Liver (tissue), 9 donors: ENCODE measurements around the gene ZNF618. TPM values are rescaled to one million over a fixed set of nuclear protein-coding genes. Genes with fewer than 3 reads are reported as not detected.

ENCODE experiments used
- DNase-seq: peaks from one replicate; pipeline ENCODE4 v3.0.0-alpha.2; 2017; ENCODE audit warnings: low spot score
- H3K27ac ChIP-seq, 2 donors: one replicate each; pipeline ENCODE4 v1.7.0; 2013; ENCODE audit warnings: inconsistent platforms in 2 of 2, low read length in 2 of 2, control low read depth in 1 of 2, low read depth in 1 of 2, mild to moderate bottlenecking in 1 of 2
- H3K27me3 ChIP-seq, 4 donors: one replicate each; pipeline versions ENCODE4 v1.6.1 to v1.7.0; 2013; ENCODE audit warnings: low read length in 3 of 4, inconsistent platforms in 1 of 4, mild to moderate bottlenecking in 1 of 4, moderate library complexity in 1 of 4; ENCODE audit not compliant: control insufficient read depth in 4 of 4, insufficient read depth in 4 of 4
- H3K36me3 ChIP-seq, 4 donors: one replicate each; pipeline versions ENCODE4 v1.6.1 to v1.7.0; 2013; ENCODE audit warnings: low read length in 3 of 4, mild to moderate bottlenecking in 3 of 4, low read depth in 1 of 4, moderate library complexity in 1 of 4; ENCODE audit not compliant: control insufficient read depth in 4 of 4, insufficient read depth in 3 of 4
- H3K4me1 ChIP-seq, 4 donors: one replicate each; pipeline versions ENCODE4 v1.6.1 to v1.7.0; 2013; ENCODE audit warnings: low read length in 3 of 4, mild to moderate bottlenecking in 3 of 4, moderate library complexity in 1 of 4; ENCODE audit not compliant: control insufficient read depth in 4 of 4, insufficient read depth in 4 of 4
- H3K4me3 ChIP-seq, 3 donors: one replicate each; pipeline versions ENCODE4 v1.6.1 to v1.7.0; 2013; ENCODE audit warnings: low read length in 3 of 3, control low read depth in 1 of 3, low read depth in 1 of 3, mild to moderate bottlenecking in 1 of 3
- H3K9ac ChIP-seq, 2 donors: one replicate each; pipeline ENCODE4 v1.7.0; 2013; ENCODE audit warnings: low read length in 2 of 2, mild to moderate bottlenecking in 2 of 2, moderate library complexity in 2 of 2, control low read depth in 1 of 2, low read depth in 1 of 2
- H3K9me3 ChIP-seq, 4 donors: one replicate each; pipeline versions ENCODE4 v1.6.1 to v1.7.0; 2013; ENCODE audit warnings: low read length in 3 of 4; ENCODE audit not compliant: control insufficient read depth in 4 of 4
- EGR1 ChIP-seq, 2 donors: IDR thresholded peaks; 2 replicates each; pipeline ENCODE4 v1.6.1; 2016 to 2018; ENCODE audit warnings: antibody characterized with exemption in 2 of 2, low read depth in 2 of 2
- FOXA1 ChIP-seq: IDR thresholded peaks from 2 replicates; pipeline ENCODE4 v1.6.1; 2016; ENCODE audit warnings: antibody characterized with exemption
- FOXA2 ChIP-seq: IDR thresholded peaks from 2 replicates; pipeline ENCODE4 v1.6.1; 2016; ENCODE audit warnings: antibody characterized with exemption
- GABPA ChIP-seq, 2 donors: IDR thresholded peaks in 1 of 2; conservative IDR thresholded peaks in 1 of 2; 2 replicates each; pipeline ENCODE4 v1.6.1; 2016; ENCODE audit warnings: antibody characterized with exemption in 2 of 2, mild to moderate bottlenecking in 1 of 2, moderate library complexity in 1 of 2
- HNF4A ChIP-seq, 2 donors: conservative IDR thresholded peaks; 2 replicates each; pipeline ENCODE4 v1.6.1; 2016; ENCODE audit warnings: antibody characterized with exemption in 2 of 2, mild to moderate bottlenecking in 2 of 2
- HNF4G ChIP-seq: IDR thresholded peaks from 2 replicates; pipeline ENCODE4 v1.6.1; 2016; ENCODE audit warnings: antibody characterized with exemption
- JUND ChIP-seq, 2 donors: IDR thresholded peaks; 2 replicates each; pipeline ENCODE4 v1.6.1; 2016; ENCODE audit warnings: antibody characterized with exemption in 2 of 2
- NR2F2 ChIP-seq: IDR thresholded peaks from 2 replicates; pipeline ENCODE4 v1.6.1; 2016; ENCODE audit warnings: antibody characterized with exemption
- RAD21 ChIP-seq, 2 donors: IDR thresholded peaks; 2 replicates each; pipeline ENCODE4 v1.6.1; 2016; ENCODE audit warnings: antibody characterized with exemption in 2 of 2, mild to moderate bottlenecking in 2 of 2
- RXRA ChIP-seq, 2 donors: IDR thresholded peaks; 2 replicates each; pipeline ENCODE4 v1.6.1; 2017 to 2018; ENCODE audit warnings: antibody characterized with exemption in 2 of 2, mild to moderate bottlenecking in 1 of 2
- SP1 ChIP-seq: IDR thresholded peaks from 2 replicates; pipeline ENCODE4 v1.6.1; 2018; ENCODE audit warnings: antibody characterized with exemption, mild to moderate bottlenecking
- TAF1 ChIP-seq: conservative IDR thresholded peaks from 2 replicates; pipeline ENCODE4 v1.6.1; 2016; ENCODE audit warnings: antibody characterized with exemption, mild to moderate bottlenecking
- YY1 ChIP-seq: IDR thresholded peaks from 2 replicates; pipeline ENCODE4 v1.6.1; 2016; ENCODE audit warnings: antibody characterized with exemption, mild to moderate bottlenecking
- whole genome bisulfite sequencing: extraction: QIAGEN DNeasy Blood & Tissue Kit; methylation state at CpG from one replicate; pipeline ENCODE4 v1.1.7; 2013; 5-methylcytosine and 5-hydroxymethylcytosine counted together
- polyA plus RNA-seq, 2 donors: library from polyadenylated mRNA; stranded (reverse) in 1 of 2; unstranded in 1 of 2; fragments of 200-250 nt in 1 of 2; fragments of >200 nt in 1 of 2; fragmentation: Nextera tagmentation in 1 of 2; extraction: Ambion mirVana in 1 of 2; gene quantifications; one replicate each; pipeline versions ENCODE4 v1.2.1 to v1.2.3, GENCODE V29; 2013 to 2015
- total RNA-seq, 2 donors: library from RNA; depleted of rRNA; stranded (reverse); fragments of >200 nt; gene quantifications; one replicate each; pipeline ENCODE4 v1.2.3, GENCODE V29; 2014
- TF ChIP-seq, protein P1 (sequence below): IDR thresholded peaks from 2 replicates; pipeline ENCODE4 v1.6.1; 2016; ENCODE audit warnings: antibody characterized with exemption, mild to moderate bottlenecking
- TF ChIP-seq, protein P2 (sequence below): IDR thresholded peaks from 2 replicates; pipeline ENCODE4 v1.6.1; 2016; ENCODE audit warnings: antibody characterized with exemption
- TF ChIP-seq, protein P3 (sequence below): fragments of 150-350 bp; IDR thresholded peaks from 2 replicates; pipeline ENCODE4 v1.5.1; 2017; ENCODE audit warnings: improper control_type of control experiment, low read depth, low read length; ENCODE audit not compliant: missing input control
- TF ChIP-seq, protein P4 (sequence below): IDR thresholded peaks from 2 replicates; pipeline ENCODE4 v1.6.1; 2016; ENCODE audit warnings: antibody characterized with exemption
- donor health status: healthy.
- donor health status: healthy.
- donor health status: healthy.
- donor health status: healthy.
- donor health status: healthy.

Gene ZNF618
- total and polyA plus RNA-seq, 4 donors: 2.2 to 6.5 (median 3.7) TPM

DNA sequence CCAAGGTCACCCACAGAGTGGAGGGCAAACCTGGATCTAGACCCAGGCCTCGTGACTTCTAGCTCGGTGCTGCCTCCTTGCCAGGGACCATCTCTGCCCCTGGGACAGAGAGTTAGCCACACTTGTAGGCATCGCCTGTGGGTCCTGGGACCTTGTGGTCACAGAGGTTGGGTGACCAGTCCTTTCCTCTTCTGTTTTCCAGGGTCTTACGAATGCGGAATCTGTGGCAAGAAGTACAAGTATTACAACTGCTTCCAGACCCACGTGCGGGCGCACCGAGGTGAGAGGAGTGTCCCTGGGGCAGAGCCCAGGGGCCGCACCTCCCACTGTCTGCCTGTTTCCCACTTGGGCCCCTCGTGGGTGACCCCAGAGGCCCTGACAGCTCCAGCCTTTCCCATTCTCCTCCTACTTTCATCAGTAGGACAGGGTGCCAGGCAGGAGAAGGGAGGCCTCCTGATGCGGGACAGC, 125.7 kb downstream of the ZNF618 start:
- H3K9ac ChIP-seq: no peak overlapping the region
- no peaks in the 10 kb centered on the region for H3K9me3 ChIP-seq
- TF ChIP-seq FOXA1 (no peak), NR2F2 (no peak), HNF4G (no peak), RAD21 (IDR thresholded peaks at IDR 0.05) (no peak), JUND (IDR thresholded peaks at IDR 0.05) (no peak), GABPA (IDR thresholded peaks at IDR 0.05 in 1 of 2, conservative IDR thresholded peaks at IDR 0.05 in 1 of 2) (no peak), RXRA (IDR thresholded peaks at IDR 0.05) (no peak), SP1 (no peak), FOXA2 (no peak), HNF4A (conservative IDR thresholded peaks at IDR 0.05) (no peak)
- TF ChIP-seq, protein P1, sequence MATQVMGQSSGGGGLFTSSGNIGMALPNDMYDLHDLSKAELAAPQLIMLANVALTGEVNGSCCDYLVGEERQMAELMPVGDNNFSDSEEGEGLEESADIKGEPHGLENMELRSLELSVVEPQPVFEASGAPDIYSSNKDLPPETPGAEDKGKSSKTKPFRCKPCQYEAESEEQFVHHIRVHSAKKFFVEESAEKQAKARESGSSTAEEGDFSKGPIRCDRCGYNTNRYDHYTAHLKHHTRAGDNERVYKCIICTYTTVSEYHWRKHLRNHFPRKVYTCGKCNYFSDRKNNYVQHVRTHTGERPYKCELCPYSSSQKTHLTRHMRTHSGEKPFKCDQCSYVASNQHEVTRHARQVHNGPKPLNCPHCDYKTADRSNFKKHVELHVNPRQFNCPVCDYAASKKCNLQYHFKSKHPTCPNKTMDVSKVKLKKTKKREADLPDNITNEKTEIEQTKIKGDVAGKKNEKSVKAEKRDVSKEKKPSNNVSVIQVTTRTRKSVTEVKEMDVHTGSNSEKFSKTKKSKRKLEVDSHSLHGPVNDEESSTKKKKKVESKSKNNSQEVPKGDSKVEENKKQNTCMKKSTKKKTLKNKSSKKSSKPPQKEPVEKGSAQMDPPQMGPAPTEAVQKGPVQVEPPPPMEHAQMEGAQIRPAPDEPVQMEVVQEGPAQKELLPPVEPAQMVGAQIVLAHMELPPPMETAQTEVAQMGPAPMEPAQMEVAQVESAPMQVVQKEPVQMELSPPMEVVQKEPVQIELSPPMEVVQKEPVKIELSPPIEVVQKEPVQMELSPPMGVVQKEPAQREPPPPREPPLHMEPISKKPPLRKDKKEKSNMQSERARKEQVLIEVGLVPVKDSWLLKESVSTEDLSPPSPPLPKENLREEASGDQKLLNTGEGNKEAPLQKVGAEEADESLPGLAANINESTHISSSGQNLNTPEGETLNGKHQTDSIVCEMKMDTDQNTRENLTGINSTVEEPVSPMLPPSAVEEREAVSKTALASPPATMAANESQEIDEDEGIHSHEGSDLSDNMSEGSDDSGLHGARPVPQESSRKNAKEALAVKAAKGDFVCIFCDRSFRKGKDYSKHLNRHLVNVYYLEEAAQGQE: no peak
- TF ChIP-seq, protein P2, sequence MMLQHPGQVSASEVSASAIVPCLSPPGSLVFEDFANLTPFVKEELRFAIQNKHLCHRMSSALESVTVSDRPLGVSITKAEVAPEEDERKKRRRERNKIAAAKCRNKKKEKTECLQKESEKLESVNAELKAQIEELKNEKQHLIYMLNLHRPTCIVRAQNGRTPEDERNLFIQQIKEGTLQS: no peak
- H3K4me1 ChIP-seq: peaks cover 2 to 13% (median 8%) of the 10 kb centered on the region in 4 donors
- no peaks in the 10 kb centered on the region for H3K27me3 ChIP-seq
- WGBS: 93% methylated on average over 12 of the region's 12 CpGs
- H3K4me3 ChIP-seq: no peak overlapping the region
- H3K36me3 ChIP-seq: peaks cover 0 to 37% (median 3%) of the 10 kb centered on the region in 4 donors
- H3K27ac ChIP-seq: no peak overlapping the region
- peak; percentile 21 for DNase-seq

DNA sequence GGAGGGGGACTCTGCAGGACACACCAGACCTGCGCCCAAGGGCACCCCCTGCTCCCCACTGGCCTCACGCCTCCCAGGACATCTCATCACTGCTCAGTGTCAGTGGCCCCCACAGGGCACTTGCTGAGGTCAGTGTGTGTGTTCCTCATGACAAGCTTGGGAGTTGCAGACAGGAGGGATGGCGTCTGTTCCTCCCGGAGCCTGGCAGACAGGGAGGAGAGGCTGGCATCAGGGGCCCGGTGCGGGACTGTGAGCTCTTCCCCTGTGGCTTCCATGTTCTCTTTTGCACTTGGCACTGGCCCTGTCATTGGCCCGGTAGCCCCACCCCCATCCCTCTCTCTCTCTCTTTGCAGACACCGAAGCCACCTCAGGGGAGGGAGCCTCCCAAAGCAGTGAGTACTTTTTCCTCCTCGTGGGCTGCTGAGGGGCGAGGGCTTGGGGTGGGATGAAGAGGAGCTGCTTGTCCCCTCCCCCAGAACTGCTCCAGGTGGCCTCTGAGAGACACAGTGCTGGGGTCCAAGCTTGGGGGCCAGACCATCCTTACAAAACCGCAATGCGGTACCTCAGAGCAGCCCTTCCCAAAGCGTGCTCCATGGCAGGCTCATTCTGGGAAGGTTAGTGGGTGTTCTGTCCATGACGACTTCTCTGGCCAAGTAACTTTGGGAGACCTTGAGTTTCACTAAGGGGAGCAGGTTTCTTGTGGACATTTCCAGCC, 126.3 kb downstream of the ZNF618 start:
- Histone ChIP-seq H3K9me3 (no peaks in the 10 kb centered on the region), H3K4me3 (no peak overlapping the region), H3K27me3 (no peaks in the 10 kb centered on the region), H3K27ac (no peak overlapping the region), H3K36me3 (peaks cover 0 to 43% (median 7%) of the 10 kb centered on the region in 4 donors), H3K9ac (no peak overlapping the region), H3K4me1 (peaks cover 2 to 12% (median 8%) of the 10 kb centered on the region in 4 donors)
- TF ChIP-seq HNF4G (no peak), JUND (IDR thresholded peaks at IDR 0.05) (no peak), RXRA (IDR thresholded peaks at IDR 0.05) (no peak), EGR1 (IDR thresholded peaks at IDR 0.05; ENCODE audit: low read depth in 2 of 2) (no peak), YY1 (no peak), NR2F2 (no peak), TAF1 (no peak), FOXA1 (no peak), GABPA (IDR thresholded peaks at IDR 0.05 in 1 of 2, conservative IDR thresholded peaks at IDR 0.05 in 1 of 2) (no peak)
- TF ChIP-seq, protein P2: no peak
- TF ChIP-seq, protein P3, sequence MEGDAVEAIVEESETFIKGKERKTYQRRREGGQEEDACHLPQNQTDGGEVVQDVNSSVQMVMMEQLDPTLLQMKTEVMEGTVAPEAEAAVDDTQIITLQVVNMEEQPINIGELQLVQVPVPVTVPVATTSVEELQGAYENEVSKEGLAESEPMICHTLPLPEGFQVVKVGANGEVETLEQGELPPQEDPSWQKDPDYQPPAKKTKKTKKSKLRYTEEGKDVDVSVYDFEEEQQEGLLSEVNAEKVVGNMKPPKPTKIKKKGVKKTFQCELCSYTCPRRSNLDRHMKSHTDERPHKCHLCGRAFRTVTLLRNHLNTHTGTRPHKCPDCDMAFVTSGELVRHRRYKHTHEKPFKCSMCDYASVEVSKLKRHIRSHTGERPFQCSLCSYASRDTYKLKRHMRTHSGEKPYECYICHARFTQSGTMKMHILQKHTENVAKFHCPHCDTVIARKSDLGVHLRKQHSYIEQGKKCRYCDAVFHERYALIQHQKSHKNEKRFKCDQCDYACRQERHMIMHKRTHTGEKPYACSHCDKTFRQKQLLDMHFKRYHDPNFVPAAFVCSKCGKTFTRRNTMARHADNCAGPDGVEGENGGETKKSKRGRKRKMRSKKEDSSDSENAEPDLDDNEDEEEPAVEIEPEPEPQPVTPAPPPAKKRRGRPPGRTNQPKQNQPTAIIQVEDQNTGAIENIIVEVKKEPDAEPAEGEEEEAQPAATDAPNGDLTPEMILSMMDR: no peak
- TF ChIP-seq, protein P4, sequence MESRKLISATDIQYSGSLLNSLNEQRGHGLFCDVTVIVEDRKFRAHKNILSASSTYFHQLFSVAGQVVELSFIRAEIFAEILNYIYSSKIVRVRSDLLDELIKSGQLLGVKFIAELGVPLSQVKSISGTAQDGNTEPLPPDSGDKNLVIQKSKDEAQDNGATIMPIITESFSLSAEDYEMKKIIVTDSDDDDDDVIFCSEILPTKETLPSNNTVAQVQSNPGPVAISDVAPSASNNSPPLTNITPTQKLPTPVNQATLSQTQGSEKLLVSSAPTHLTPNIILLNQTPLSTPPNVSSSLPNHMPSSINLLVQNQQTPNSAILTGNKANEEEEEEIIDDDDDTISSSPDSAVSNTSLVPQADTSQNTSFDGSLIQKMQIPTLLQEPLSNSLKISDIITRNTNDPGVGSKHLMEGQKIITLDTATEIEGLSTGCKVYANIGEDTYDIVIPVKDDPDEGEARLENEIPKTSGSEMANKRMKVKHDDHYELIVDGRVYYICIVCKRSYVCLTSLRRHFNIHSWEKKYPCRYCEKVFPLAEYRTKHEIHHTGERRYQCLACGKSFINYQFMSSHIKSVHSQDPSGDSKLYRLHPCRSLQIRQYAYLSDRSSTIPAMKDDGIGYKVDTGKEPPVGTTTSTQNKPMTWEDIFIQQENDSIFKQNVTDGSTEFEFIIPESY: no peak
- DNase-seq: peak; percentile 26
- WGBS: 98% methylated on average over 14 of the region's 14 CpGs
